Endometrial microvascular endothelial cells (primary cell): ENCODE measurements around the gene ACBD4. TPM values are rescaled to one million over a fixed set of nuclear protein-coding genes. Genes with fewer than 3 reads are reported as not detected.
"Not testable (repeated sequence)": the region's sequence is repeated elsewhere in the genome, so short reads cannot be mapped to it uniquely, and the experiment has no call there.

Source experiments
- in situ Hi-C: cut with HindIII; loops from 2 replicates; pipeline ENCODE4 v1.10.0; 2017; ENCODE audit warnings: low sequenced_read_pairs, low pct_unique_long_range_greater_than_20kb; ENCODE audit errors: inconsistent ontology term
- total RNA-seq: library from RNA; depleted of rRNA; stranded (reverse); fragments of >200 nt; gene quantifications from one replicate; pipeline ENCODE4 v1.2.3, GENCODE V29; 2015; ENCODE audit errors: inconsistent ontology term

The ACBD4 gene
- total RNA-seq, 1 donor from 2014 or later: 17.4 TPM

- in situ Hi-C loops: no loop called here
Observed at GRCh38 chr17:45115871-45116270, 19.6 kb upstream of the ACBD4 start.

DNA sequence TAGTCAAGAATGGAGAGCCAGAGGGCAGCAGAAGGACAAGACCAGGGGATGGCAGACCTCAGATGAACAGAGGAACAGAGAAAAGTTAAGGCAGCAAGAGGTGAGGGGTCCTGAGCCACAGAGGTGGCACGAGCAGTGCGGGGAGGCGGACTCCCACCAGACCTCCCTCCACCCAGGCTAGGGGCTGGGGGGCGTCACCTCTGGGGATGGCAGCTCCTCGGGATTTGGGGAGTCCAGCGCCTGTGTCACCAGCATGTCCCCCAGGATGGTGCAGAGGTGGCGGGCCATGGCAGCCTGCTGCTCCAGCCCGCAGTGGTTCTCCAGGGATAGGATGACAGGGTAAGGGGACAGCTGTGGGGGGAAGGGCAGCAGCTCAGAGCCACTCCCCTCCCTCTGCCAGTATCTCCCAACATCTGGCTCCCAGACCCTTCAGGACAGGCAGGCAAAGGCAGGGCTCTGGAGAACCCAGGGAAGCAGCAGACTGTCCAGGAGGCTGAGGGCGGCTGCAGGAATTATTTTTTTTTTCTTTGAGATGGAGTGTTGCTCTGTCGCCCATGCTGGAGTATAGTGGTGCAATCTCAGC lies 19.0 kb upstream of the ACBD4 start:
- in situ Hi-C loops: no loop called here

GRCh38 chr17:45117334-45117733 lies 18.2 kb upstream of the ACBD4 start:
- in situ Hi-C loops: no loop called here

GRCh38 chr17:45117848-45118646 lies 17.4 kb upstream of the ACBD4 start:
- in situ Hi-C loops: no loop called here

GRCh38 chr17:45118691-45119090 lies 16.8 kb upstream of the ACBD4 start:
- in situ Hi-C loops: no loop called here

DNA sequence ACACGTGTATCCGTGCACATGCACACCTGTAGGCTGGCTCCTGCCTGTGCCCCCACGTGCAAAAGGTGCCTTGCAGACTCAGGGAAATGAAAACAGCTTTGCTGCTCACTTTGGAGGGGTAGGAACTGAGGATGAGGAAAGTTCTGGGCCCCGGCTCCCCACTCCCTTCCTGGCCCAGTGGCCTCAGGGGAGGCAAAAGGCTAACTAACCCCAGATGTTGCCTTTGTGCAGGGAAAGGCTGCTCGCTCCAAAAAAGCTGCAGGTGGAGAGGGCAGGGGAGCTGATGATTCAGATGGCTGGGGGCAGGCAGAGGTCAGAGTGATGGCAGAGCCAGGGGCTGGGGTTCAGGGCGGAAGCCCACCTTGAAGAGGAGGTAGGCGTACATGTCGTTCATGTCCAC lies 15.5 kb upstream of the ACBD4 start:
- in situ Hi-C loops: no loop called here

GRCh38 chr17:45120558-45120957 lies 14.9 kb upstream of the ACBD4 start:
- in situ Hi-C loops: no loop called here

DNA sequence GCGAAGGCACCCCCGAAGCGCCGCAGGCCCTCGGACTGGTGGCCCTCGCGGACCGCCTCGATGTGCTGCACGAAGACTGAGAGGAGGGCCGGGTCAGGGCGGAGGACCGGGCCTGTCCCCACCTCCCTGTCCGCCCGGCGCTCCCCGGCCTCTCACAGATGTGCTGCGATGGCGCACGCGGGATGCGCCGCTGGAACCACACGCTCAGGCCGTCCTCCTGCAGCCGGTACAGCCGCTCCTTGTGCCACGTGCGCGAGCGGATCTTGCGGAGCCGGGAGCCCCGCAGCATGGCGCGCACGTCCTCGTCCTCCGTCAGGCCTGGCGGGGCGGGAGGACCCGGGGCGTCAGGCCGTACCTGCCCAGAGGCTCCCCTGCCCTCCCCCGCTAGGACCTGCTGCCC lies 14.4 kb upstream of the ACBD4 start:
- in situ Hi-C loops: no loop called here

- in situ Hi-C loops: no loop called here
Observed at GRCh38 chr17:45123076-45123770, 12.3 kb upstream of the ACBD4 start.

DNA sequence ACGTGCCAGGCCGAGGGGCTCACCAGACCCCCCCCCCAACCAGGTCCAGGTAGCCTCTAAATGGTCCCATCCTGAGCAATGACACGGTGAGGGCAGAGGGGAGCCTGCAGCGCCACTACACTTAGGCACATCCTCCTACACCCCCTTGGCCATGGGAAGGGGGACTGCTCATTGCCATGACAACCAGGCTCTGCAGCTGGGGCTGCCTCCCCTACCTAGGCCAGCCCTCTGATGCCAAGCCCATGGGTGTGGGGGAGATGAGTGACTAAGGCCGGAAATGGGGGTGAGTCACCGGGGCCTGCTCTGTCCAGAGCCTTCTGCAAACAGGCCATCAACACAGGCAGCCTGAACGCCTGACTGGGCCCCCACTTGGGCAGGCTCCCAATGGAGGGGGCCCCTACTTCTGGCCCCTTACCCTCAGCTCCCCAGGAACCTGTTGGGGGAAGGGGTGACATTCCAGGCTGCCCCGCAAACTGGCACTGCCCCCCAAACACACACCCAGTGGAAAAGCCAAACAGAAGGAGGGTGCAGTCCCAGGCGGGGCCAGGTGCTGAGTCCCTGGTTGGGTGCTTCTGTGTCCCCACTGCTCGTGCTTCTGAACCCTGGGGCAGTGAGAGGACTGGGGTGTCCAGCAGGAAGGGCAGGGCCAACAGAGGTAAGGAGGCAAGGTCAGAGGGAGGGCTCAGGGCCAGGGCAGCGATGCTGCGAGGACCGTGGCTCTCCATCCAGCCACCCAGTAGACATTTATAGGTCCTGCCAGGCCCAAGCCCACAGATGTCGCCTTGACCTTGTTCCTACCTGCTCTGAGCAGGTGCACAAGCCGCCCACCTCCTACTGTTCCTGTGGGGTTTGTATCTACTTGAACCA lies 11.3 kb upstream of the ACBD4 start:
- in situ Hi-C loops: no loop called here

DNA sequence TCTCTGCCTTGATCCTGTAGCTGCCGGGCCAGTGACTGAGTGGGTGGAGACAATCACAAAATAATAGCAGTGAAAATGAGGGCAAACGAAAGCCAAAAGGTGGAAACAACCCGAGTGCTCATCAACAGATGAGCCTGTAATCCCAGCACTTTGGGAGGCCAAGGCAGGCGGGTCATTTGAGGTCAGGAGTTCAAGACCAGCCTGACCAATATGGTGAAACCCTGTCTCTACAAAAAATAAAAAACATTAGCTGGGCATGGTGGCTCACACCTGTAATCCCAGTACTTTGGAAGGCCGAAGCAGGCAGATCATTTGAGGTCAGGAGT lies 10.7 kb upstream of the ACBD4 start:
- in situ Hi-C loops: not testable (repeated sequence)

DNA sequence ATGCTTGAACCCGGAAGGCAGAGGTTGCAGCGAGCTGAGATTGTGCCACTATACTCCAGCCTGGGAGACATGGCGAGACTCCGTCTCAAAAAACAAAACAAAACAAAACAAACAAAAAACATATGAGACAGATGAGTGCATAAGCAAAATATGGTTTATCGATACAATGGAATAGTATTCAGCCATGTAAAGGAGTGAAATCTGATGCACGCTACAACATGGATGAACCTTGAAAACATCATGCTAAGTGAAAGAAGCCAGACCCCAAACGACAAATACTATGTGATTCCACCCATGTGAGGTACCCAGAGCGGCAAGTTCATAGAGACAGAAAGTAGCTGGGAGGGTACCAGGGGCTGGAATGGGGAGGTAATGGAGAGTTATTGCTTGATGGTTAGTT lies 10.0 kb upstream of the ACBD4 start:
- in situ Hi-C loops: no loop called here

DNA sequence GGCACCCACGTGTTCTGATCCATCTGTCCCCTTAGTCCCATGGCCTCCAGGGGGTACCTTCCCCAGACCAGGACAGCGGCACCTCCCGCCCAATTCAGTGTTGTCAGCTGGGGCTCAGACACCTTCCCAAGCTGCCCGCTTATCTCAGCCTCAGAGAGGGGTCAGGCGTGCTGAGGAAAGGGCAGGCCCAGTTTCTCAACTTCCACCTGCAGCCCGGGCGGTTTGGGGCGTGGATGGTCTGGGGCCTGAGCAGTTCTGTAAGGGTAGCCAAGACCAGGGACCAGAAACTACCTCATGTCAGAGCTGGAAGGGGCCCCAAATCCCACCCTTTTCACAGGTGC lies 8.3 kb upstream of the ACBD4 start:
- in situ Hi-C loops: no loop called here

DNA sequence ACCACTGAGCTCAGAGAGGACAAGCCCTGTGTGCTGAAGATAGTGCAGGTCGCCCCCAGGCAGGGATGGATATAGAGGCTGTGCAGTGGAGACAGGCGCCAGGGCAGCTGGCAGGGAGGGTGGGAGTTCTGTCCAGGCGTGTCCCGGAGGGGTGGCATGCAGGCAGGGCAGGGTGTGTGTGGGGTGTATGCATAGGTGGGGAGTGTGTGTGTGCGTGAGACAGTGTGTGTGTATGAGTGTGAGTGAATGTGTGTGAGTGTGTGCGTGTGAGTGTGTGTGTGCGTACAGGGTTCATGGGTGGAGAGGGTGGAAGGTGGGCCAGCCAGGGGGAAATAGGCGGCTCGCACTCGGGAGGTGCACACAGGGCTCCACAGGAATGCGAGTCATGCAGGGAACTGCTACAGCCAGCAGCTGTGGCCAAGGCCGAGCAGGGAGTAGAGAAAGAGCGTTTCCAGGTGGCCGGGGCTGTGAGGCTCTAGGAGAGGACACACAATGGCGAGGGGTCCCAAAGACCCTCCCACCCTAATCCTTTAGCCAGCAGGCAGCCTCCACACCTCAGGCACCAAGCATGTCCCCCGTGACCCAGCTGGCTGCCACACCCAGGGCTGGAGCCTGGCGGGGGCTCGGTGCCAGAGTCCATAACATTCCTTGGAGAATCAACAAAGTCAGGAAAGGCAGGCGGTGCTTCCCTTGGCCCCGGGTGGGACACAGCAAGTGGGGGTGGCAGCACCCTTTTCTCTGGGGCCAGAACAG lies 7.8 kb upstream of the ACBD4 start:
- in situ Hi-C loops: no loop called here

GRCh38 chr17:45128331-45128730 lies 7.2 kb upstream of the ACBD4 start:
- in situ Hi-C loops: no loop called here

- in situ Hi-C loops: no loop called here
Observed at GRCh38 chr17:45128989-45129388, 6.5 kb upstream of the ACBD4 start.

GRCh38 chr17:45129426-45129939 lies 6.0 kb upstream of the ACBD4 start:
- in situ Hi-C loops: no loop called here

DNA sequence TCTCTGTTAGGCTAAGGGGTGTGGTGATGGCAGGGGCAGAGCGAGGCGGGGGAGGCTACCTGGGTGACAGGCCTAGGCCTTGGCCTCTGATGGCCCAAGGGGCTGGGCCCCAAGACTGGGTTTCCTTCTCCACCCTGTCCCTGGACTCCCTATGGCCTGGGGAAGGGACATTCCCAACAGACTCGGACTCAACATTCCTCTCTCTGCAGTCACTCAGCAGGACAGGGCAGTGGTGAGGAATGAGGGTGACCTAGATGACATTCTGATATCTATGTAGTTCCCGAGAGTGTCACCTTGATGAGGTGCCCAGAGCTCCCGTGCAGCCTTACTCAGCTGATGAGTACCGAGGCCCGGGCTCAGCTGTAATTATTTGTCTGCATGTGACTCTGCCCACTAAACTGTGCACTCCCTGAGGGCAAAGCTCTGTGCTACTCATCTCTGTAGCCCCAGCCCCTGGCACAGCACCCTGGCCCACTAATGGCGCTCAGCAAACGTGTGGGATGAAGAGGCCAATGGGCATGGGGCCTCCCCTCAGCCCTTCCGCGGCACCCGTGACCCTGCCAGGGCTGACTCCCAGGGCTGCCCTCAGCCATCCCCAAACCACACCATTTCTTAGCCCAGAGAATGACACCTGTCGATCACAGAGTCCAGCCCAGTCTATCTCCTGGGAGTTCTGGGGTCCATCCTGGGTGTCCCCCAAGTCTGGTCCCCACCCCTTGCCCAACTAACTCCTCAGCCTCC lies 5.4 kb upstream of the ACBD4 start:
- in situ Hi-C loops: no loop called here
